Measurements from ENCODE around the gene PRAMEF5. TPM values are rescaled to one million over a fixed set of nuclear protein-coding genes. Genes with fewer than 3 reads are reported as not detected.
"Not testable (repeated sequence)": the region's sequence is repeated elsewhere in the genome, so short reads cannot be mapped to it uniquely, and the experiment has no call there.

The PRAMEF5 gene
- total RNA-seq, 1 experiment from 2014 or later: not detected

- POLR2A ChIA-PET; H3K9me2 ChIP-seq (ENCODE audit: insufficient read depth): not testable (repeated sequence)
Observed at GRCh38 chr1:13298699-13299098, 44.7 kb downstream of the PRAMEF5 start.

GRCh38 chr1:13302197-13302596 is 48.2 kb downstream of the PRAMEF5 start:
- H3K4me3 ChIP-seq (replicated peaks in 1 of 2; ENCODE audit: low read depth in 1 of 2, low read length in 2 of 2); H3K9ac ChIP-seq (ENCODE audit: low read length); ATAC-seq; H3K9me2 ChIP-seq (ENCODE audit: insufficient read depth); BruUV-seq (replicated peaks); CTCF ChIA-PET; H2AFZ ChIP-seq (ENCODE audit: low read depth, low read length, poor library complexity, severe bottlenecking); H3K27ac ChIP-seq (ENCODE audit: low read depth, low read length); H3K4me1 ChIP-seq (ENCODE audit: control insufficient read depth in 1 of 2, insufficient read depth in 2 of 2, low read length in 2 of 2); H3K36me3 ChIP-seq (ENCODE audit: control insufficient read depth in 1 of 2, insufficient read depth in 2 of 2, low read length in 2 of 2); H3K4me2 ChIP-seq (ENCODE audit: low read length); RAD21 ChIA-PET (ENCODE audit: low non-redundant PET in 1 of 2, low total read pairs in 2 of 2, uncharacterized antibody in 2 of 2, unreplicated experiment in 2 of 2); H4K20me1 ChIP-seq (ENCODE audit: insufficient read depth); DNase-seq (ENCODE audit: low read depth, low spot score); POLR2A ChIA-PET; H3K27me3 ChIP-seq (ENCODE audit: insufficient read depth, low read length); intact Hi-C loops (cut with micrococcal nuclease); H3K9me3 ChIP-seq (ENCODE audit: control insufficient read depth in 1 of 2, insufficient read depth in 1 of 2, low read depth in 1 of 2, low read length in 2 of 2); H3K79me2 ChIP-seq (ENCODE audit: insufficient read depth, low read length): not testable (repeated sequence)

More at GRCh38 chr1:13298699-13299098, 44.7 kb downstream of the PRAMEF5 start:
- H3K4me1 ChIP-seq (ENCODE audit: control insufficient read depth in 1 of 2, insufficient read depth in 2 of 2, low read length in 2 of 2); H3K4me3 ChIP-seq (replicated peaks in 1 of 2; ENCODE audit: low read depth in 1 of 2, low read length in 2 of 2); H3K4me2 ChIP-seq (ENCODE audit: low read length); DNase-seq (ENCODE audit: low read depth, low spot score); H3K36me3 ChIP-seq (ENCODE audit: control insufficient read depth in 1 of 2, insufficient read depth in 2 of 2, low read length in 2 of 2); H3K27me3 ChIP-seq (ENCODE audit: insufficient read depth, low read length); H4K20me1 ChIP-seq (ENCODE audit: insufficient read depth); H3K9ac ChIP-seq (ENCODE audit: low read length); ATAC-seq; CTCF ChIA-PET; H3K27ac ChIP-seq (ENCODE audit: low read depth, low read length); H3K79me2 ChIP-seq (ENCODE audit: insufficient read depth, low read length); H2AFZ ChIP-seq (ENCODE audit: low read depth, low read length, poor library complexity, severe bottlenecking); intact Hi-C loops (cut with micrococcal nuclease); H3K9me3 ChIP-seq (ENCODE audit: control insufficient read depth in 1 of 2, insufficient read depth in 1 of 2, low read depth in 1 of 2, low read length in 2 of 2); BruUV-seq (replicated peaks); RAD21 ChIA-PET (ENCODE audit: low non-redundant PET in 1 of 2, low total read pairs in 2 of 2, uncharacterized antibody in 2 of 2, unreplicated experiment in 2 of 2): not testable (repeated sequence)

GRCh38 chr1:13303239-13303638 is 49.2 kb downstream of the PRAMEF5 start, which contains the start of gene PRAMEF33:
Gene PRAMEF33, plus strand, starts transcription at chr1:13303539. Its CDS starts 2,416 bp downstream, at chr1:13305955.
- RAD21 ChIA-PET (ENCODE audit: low non-redundant PET in 1 of 2, low total read pairs in 2 of 2, uncharacterized antibody in 2 of 2, unreplicated experiment in 2 of 2); H3K27ac ChIP-seq (ENCODE audit: low read depth, low read length); H3K9me2 ChIP-seq (ENCODE audit: insufficient read depth); H3K9me3 ChIP-seq (ENCODE audit: control insufficient read depth in 1 of 2, insufficient read depth in 1 of 2, low read depth in 1 of 2, low read length in 2 of 2); H3K4me1 ChIP-seq (ENCODE audit: control insufficient read depth in 1 of 2, insufficient read depth in 2 of 2, low read length in 2 of 2); H4K20me1 ChIP-seq (ENCODE audit: insufficient read depth); H3K27me3 ChIP-seq (ENCODE audit: insufficient read depth, low read length); H3K79me2 ChIP-seq (ENCODE audit: insufficient read depth, low read length); DNase-seq (ENCODE audit: low read depth, low spot score); H3K4me2 ChIP-seq (ENCODE audit: low read length); ATAC-seq; BruUV-seq (replicated peaks); POLR2A ChIA-PET; intact Hi-C loops (cut with micrococcal nuclease); H2AFZ ChIP-seq (ENCODE audit: low read depth, low read length, poor library complexity, severe bottlenecking); H3K36me3 ChIP-seq (ENCODE audit: control insufficient read depth in 1 of 2, insufficient read depth in 2 of 2, low read length in 2 of 2); CTCF ChIA-PET; H3K4me3 ChIP-seq (replicated peaks in 1 of 2; ENCODE audit: low read depth in 1 of 2, low read length in 2 of 2); H3K9ac ChIP-seq (ENCODE audit: low read length): not testable (repeated sequence)

Other genes with a start within 250 kb of the PRAMEF5 start
- gene PRAMEF27, start 197.6 kb upstream of the PRAMEF5 start, total RNA-seq (2021; ENCODE audit: unreplicated experiment): not detected
- gene HNRNPCL3, start 193.4 kb upstream of the PRAMEF5 start, total RNA-seq (2021; ENCODE audit: unreplicated experiment): not detected
- gene PRAMEF25, start 183.4 kb upstream of the PRAMEF5 start, total RNA-seq (2021; ENCODE audit: unreplicated experiment): not detected
- not detected for gene HNRNPCL2, start 137.3 kb upstream of the PRAMEF5 start, total RNA-seq (2021; ENCODE audit: unreplicated experiment)
- not detected for gene PRAMEF26, start 98.2 kb upstream of the PRAMEF5 start, total RNA-seq (2021; ENCODE audit: unreplicated experiment)
- not detected for gene HNRNPCL4, start 88.6 kb upstream of the PRAMEF5 start, total RNA-seq (2021; ENCODE audit: unreplicated experiment)
- gene PRAMEF9, start 82.3 kb upstream of the PRAMEF5 start, total RNA-seq (2021; ENCODE audit: unreplicated experiment): not detected
- gene PRAMEF13, start 52.8 kb upstream of the PRAMEF5 start, total RNA-seq (2021; ENCODE audit: unreplicated experiment): not detected
- gene PRAMEF18, start 28.0 kb upstream of the PRAMEF5 start, total RNA-seq (2021; ENCODE audit: unreplicated experiment): not detected
- not detected for gene PRAMEF8, start 30.9 kb downstream of the PRAMEF5 start, total RNA-seq (2021; ENCODE audit: unreplicated experiment)
- not detected for gene PRAMEF33, start 49.3 kb downstream of the PRAMEF5 start, total RNA-seq (2021; ENCODE audit: unreplicated experiment)
- gene PRAMEF15, start 61.4 kb downstream of the PRAMEF5 start, total RNA-seq (2021; ENCODE audit: unreplicated experiment): not detected
- not detected for gene PRAMEF14, start 92.9 kb downstream of the PRAMEF5 start, total RNA-seq (2021; ENCODE audit: unreplicated experiment)
- not detected for gene PRAMEF19, start 117.7 kb downstream of the PRAMEF5 start, total RNA-seq (2021; ENCODE audit: unreplicated experiment)
- not detected for gene PRAMEF17, start 135.4 kb downstream of the PRAMEF5 start, total RNA-seq (2021; ENCODE audit: unreplicated experiment)
- not detected for gene PRAMEF20, start 156.3 kb downstream of the PRAMEF5 start, total RNA-seq (2021; ENCODE audit: unreplicated experiment)